ENCODE measurements around the gene ROR2.

The ROR2 gene

GRCh38 chr9:91865041-91865440 lies 85.0 kb downstream of the ROR2 start:
- no peak for DNase-seq

- DNase-seq = no peak
Observed at GRCh38 chr9:91864380-91864779, 85.6 kb downstream of the ROR2 start.

GRCh38 chr9:91863469-91863868 lies 86.6 kb downstream of the ROR2 start:
- no peak for DNase-seq

- DNase-seq = no peak
Observed at GRCh38 chr9:91858213-91859030, 91.6 kb downstream of the ROR2 start.

GRCh38 chr9:91857291-91858212 lies 92.5 kb downstream of the ROR2 start:
- DNase-seq = no peak

- DNase-seq = no peak
Observed at GRCh38 chr9:91856419-91856818, 93.6 kb downstream of the ROR2 start.

- no peak for DNase-seq
Observed at GRCh38 chr9:91855196-91855595, 94.8 kb downstream of the ROR2 start.

GRCh38 chr9:91852801-91853347 lies 97.2 kb downstream of the ROR2 start:
- DNase-seq = no peak

- no peak for DNase-seq
Observed at GRCh38 chr9:91849694-91850093, 100.3 kb downstream of the ROR2 start.

- DNase-seq = no peak
Observed at GRCh38 chr9:91848146-91848545, 101.9 kb downstream of the ROR2 start.

GRCh38 chr9:91847581-91848091 lies 102.4 kb downstream of the ROR2 start:
- DNase-seq = no peak

GRCh38 chr9:91845879-91846278 lies 104.1 kb downstream of the ROR2 start:
- no peak for DNase-seq

- no peak for DNase-seq
Observed at GRCh38 chr9:91844701-91845291, 105.2 kb downstream of the ROR2 start.

- DNase-seq = no peak
Observed at GRCh38 chr9:91844190-91844589, 105.8 kb downstream of the ROR2 start.

GRCh38 chr9:91843623-91844148 lies 106.3 kb downstream of the ROR2 start:
- no peak for DNase-seq

GRCh38 chr9:91843093-91843492 lies 106.9 kb downstream of the ROR2 start:
- no peak for DNase-seq

- DNase-seq = no peak
Observed at GRCh38 chr9:91842358-91843049, 107.5 kb downstream of the ROR2 start.

GRCh38 chr9:91841591-91841990 lies 108.4 kb downstream of the ROR2 start:
- no peak for DNase-seq

- no peak for DNase-seq
Observed at GRCh38 chr9:91840882-91841281, 109.1 kb downstream of the ROR2 start.

GRCh38 chr9:91840469-91840868 lies 109.6 kb downstream of the ROR2 start:
- DNase-seq = no peak

GRCh38 chr9:91839926-91840465 lies 110.0 kb downstream of the ROR2 start:
- no peak for DNase-seq
